Mesenchymal stem cell (in vitro differentiated cells and primary cell): Measurements from ENCODE around the gene CSTB.

Experiments used
- DNase-seq: peaks from one replicate; pipeline ENCODE4 v3.0.0-alpha.2; 2013
- H2AFZ ChIP-seq: one replicate; pipeline ENCODE4 v1.6.1; 2013; ENCODE audit warnings: low read depth, mild to moderate bottlenecking, control low read depth, inconsistent platforms, low read length, moderate library complexity
- H2AK5ac ChIP-seq: 2 replicates; pipeline ENCODE4 v1.6.1; 2013; ENCODE audit warnings: low read length, moderate library complexity, mild to moderate bottlenecking, inconsistent platforms; ENCODE audit not compliant: severe bottlenecking
- H2BK120ac ChIP-seq: one replicate; pipeline ENCODE4 v1.6.1; 2013; ENCODE audit warnings: low read depth, mild to moderate bottlenecking, inconsistent platforms, low read length, moderate library complexity
- H2BK12ac ChIP-seq, 2 experiments: one replicate each; pipeline ENCODE4 v1.6.1; 2013; ENCODE audit warnings: inconsistent platforms in 2 of 2, low read length in 2 of 2, mild to moderate bottlenecking in 2 of 2, moderate library complexity in 2 of 2, control low read depth in 1 of 2
- H2BK15ac ChIP-seq: one replicate; pipeline ENCODE4 v1.6.1; 2013; ENCODE audit warnings: mild to moderate bottlenecking, low read depth, inconsistent platforms; ENCODE audit not compliant: poor library complexity, severe bottlenecking
- H2BK5ac ChIP-seq: 2 replicates; pipeline ENCODE4 v1.6.1; 2013; ENCODE audit warnings: low read depth, mild to moderate bottlenecking, low read length, control low read depth, inconsistent platforms; ENCODE audit not compliant: poor library complexity, severe bottlenecking
- H3K14ac ChIP-seq, 2 experiments: one replicate each; pipeline ENCODE4 v1.6.1; 2013; ENCODE audit warnings: inconsistent platforms in 2 of 2, low read length in 2 of 2, control low read depth in 1 of 2, mild to moderate bottlenecking in 1 of 2, moderate library complexity in 1 of 2
- H3K18ac ChIP-seq, 2 experiments: one replicate each; pipeline ENCODE4 v1.6.1; 2013; ENCODE audit warnings: inconsistent platforms in 2 of 2, low read length in 2 of 2, control low read depth in 1 of 2, low read depth in 1 of 2, mild to moderate bottlenecking in 1 of 2
- H3K23ac ChIP-seq, 2 experiments: one replicate each; pipeline ENCODE4 v1.6.1; 2013; ENCODE audit warnings: inconsistent platforms in 2 of 2, low read length in 2 of 2, mild to moderate bottlenecking in 2 of 2, moderate library complexity in 2 of 2, control low read depth in 1 of 2
- H3K27ac ChIP-seq: 2 replicates; pipeline ENCODE4 v1.5.1; 2013; ENCODE audit warnings: mild to moderate bottlenecking, moderate library complexity, low read length, control low read depth, inconsistent platforms; ENCODE audit not compliant: poor library complexity, severe bottlenecking
- H3K27me3 ChIP-seq, 2 experiments: 2 replicates each; pipeline versions ENCODE4 v1.6.1 to v1.7.0; 2013; ENCODE audit warnings: low read length in 2 of 2, mild to moderate bottlenecking in 2 of 2, moderate library complexity in 2 of 2, control low read depth in 1 of 2, inconsistent platforms in 1 of 2; ENCODE audit not compliant: control insufficient read depth in 1 of 2, insufficient read depth in 1 of 2
- H3K36me3 ChIP-seq, 2 experiments: 2 replicates each; pipeline versions ENCODE4 v1.6.1 to v1.7.0; 2013; ENCODE audit warnings: low read length in 2 of 2, control low read depth in 1 of 2, inconsistent platforms in 1 of 2, low read depth in 1 of 2, mild to moderate bottlenecking in 1 of 2; ENCODE audit not compliant: insufficient read depth in 2 of 2, control insufficient read depth in 1 of 2
- H3K4ac ChIP-seq, 2 experiments: one replicate each; pipeline ENCODE4 v1.6.1; 2013; ENCODE audit warnings: inconsistent platforms in 2 of 2, low read length in 2 of 2, mild to moderate bottlenecking in 2 of 2, moderate library complexity in 2 of 2, control low read depth in 1 of 2, low read depth in 1 of 2
- H3K4me1 ChIP-seq: 2 replicates; pipeline ENCODE4 v1.6.1; 2013; ENCODE audit warnings: low read depth, low read length, control low read depth; ENCODE audit not compliant: control insufficient read depth, insufficient read depth
- H3K4me2 ChIP-seq: 2 replicates; pipeline ENCODE4 v1.6.1; 2013; ENCODE audit warnings: low read length, mild to moderate bottlenecking, inconsistent platforms; ENCODE audit not compliant: poor library complexity, severe bottlenecking
- H3K4me3 ChIP-seq, 2 experiments: 2 replicates each; pipeline versions ENCODE4 v1.5.1 to v1.7.0; 2013; ENCODE audit warnings: low read length in 2 of 2, mild to moderate bottlenecking in 2 of 2, control low read depth in 1 of 2, low read depth in 1 of 2; ENCODE audit not compliant: insufficient read depth in 1 of 2
- H3K79me1 ChIP-seq: replicated peaks from 2 replicates; pipeline ENCODE4 v1.6.1; 2013; ENCODE audit warnings: mild to moderate bottlenecking, control low read depth, low read length, inconsistent platforms; ENCODE audit not compliant: poor library complexity, severe bottlenecking
- H3K9ac ChIP-seq: 2 replicates; pipeline ENCODE4 v1.7.0; 2013; ENCODE audit warnings: mild to moderate bottlenecking, low read length, moderate library complexity
- H3K9me3 ChIP-seq: 2 replicates; pipeline ENCODE4 v1.7.0; 2013; ENCODE audit warnings: mild to moderate bottlenecking, low read length; ENCODE audit not compliant: control insufficient read depth
- H4K8ac ChIP-seq: one replicate; pipeline ENCODE4 v1.6.1; 2013; ENCODE audit warnings: inconsistent platforms, mild to moderate bottlenecking, low read length, moderate library complexity
- H4K91ac ChIP-seq: one replicate; pipeline ENCODE4 v1.6.1; 2013; ENCODE audit warnings: mild to moderate bottlenecking, low read length, inconsistent platforms
- WGBS: methylation state at CpG from one replicate; pipeline ENCODE4 v1.1.7; 2013; ENCODE audit warnings: mixed read lengths; 5-methylcytosine and 5-hydroxymethylcytosine counted together

The CSTB gene

GRCh38 chr21:43812139-43812821 lies 36.2 kb upstream of the CSTB start:
- Histone ChIP-seq H2BK5ac (no peak overlapping the region), H3K14ac (no peak overlapping the region), H3K36me3 (no peaks in the 10 kb centered on the region), H3K18ac (no peak overlapping the region), H4K8ac (peak overlapping the region; percentile 27), H3K27ac (no peak overlapping the region), H2BK120ac (no peak overlapping the region), H3K27me3 (peaks cover 4 to 25% of the 10 kb centered on the region in 2 experiments), H3K23ac (no peak overlapping the region), H4K91ac (no peak overlapping the region), H2AK5ac (no peak overlapping the region), H2AFZ (no peak overlapping the region), H2BK12ac (no peak overlapping the region), H2BK15ac (no peak overlapping the region), H3K4me3 (no peak overlapping the region), H3K9me3 (no peaks in the 10 kb centered on the region), H3K4ac (no peak overlapping the region), H3K4me2 (no peak overlapping the region), H3K9ac (no peak overlapping the region), H3K79me1 (no peaks in the 10 kb centered on the region), H3K4me1 (peaks cover 7% of the 10 kb centered on the region)
- DNase-seq: no peak
- WGBS: 83% methylated on average over 27 of the region's 27 CpGs

GRCh38 chr21:43811262-43812105 lies 35.4 kb upstream of the CSTB start:
- peaks cover 4 to 25% of the 10 kb centered on the region in 2 experiments for H3K27me3 ChIP-seq
- no peak overlapping the region for H3K4me2 ChIP-seq
- no peak overlapping the region for H3K4me3 ChIP-seq
- WGBS: 80% methylated on average over 24 of the region's 24 CpGs
- H3K9me3 ChIP-seq: no peaks in the 10 kb centered on the region
- H3K4ac ChIP-seq: no peak overlapping the region
- H2BK15ac ChIP-seq: no peak overlapping the region
- H3K9ac ChIP-seq: peak overlapping the region; percentile 33
- H3K79me1 ChIP-seq: no peaks in the 10 kb centered on the region
- no peak overlapping the region for H2BK12ac ChIP-seq
- H2AFZ ChIP-seq: no peak overlapping the region
- H4K91ac ChIP-seq: peak overlapping the region; percentile 67
- no peak overlapping the region for H2AK5ac ChIP-seq
- no peak overlapping the region for H2BK5ac ChIP-seq
- H3K14ac ChIP-seq: no peak overlapping the region
- H4K8ac ChIP-seq: no peak overlapping the region
- DNase-seq: no peak
- peaks cover 6% of the 10 kb centered on the region for H3K4me1 ChIP-seq
- no peak overlapping the region for H3K18ac ChIP-seq
- no peak overlapping the region for H3K27ac ChIP-seq
- peaks cover 2 to 3% of the 10 kb centered on the region in 2 experiments for H3K36me3 ChIP-seq
- H2BK120ac ChIP-seq: no peak overlapping the region
- H3K23ac ChIP-seq: no peak overlapping the region

GRCh38 chr21:43810505-43811261 lies 34.6 kb upstream of the CSTB start:
- H2AK5ac ChIP-seq: no peak overlapping the region
- no peak overlapping the region for H3K27ac ChIP-seq
- H2BK12ac ChIP-seq: no peak overlapping the region
- H2AFZ ChIP-seq: no peak overlapping the region
- peak overlapping the region; percentile 33 for H3K9ac ChIP-seq
- H3K14ac ChIP-seq: no peak overlapping the region
- H4K91ac ChIP-seq: peak overlapping the region; percentile 67
- H2BK5ac ChIP-seq: no peak overlapping the region
- no peaks in the 10 kb centered on the region for H3K9me3 ChIP-seq
- no peak overlapping the region for H3K4me3 ChIP-seq
- peaks cover 9 to 11% of the 10 kb centered on the region in 2 experiments for H3K36me3 ChIP-seq
- no peaks in the 10 kb centered on the region for H3K79me1 ChIP-seq
- no peak overlapping the region for H3K18ac ChIP-seq
- H4K8ac ChIP-seq: no peak overlapping the region
- no peak overlapping the region for H2BK15ac ChIP-seq
- DNase-seq: peak; percentile 64
- H3K4me2 ChIP-seq: peak overlapping the region; percentile 36
- H2BK120ac ChIP-seq: no peak overlapping the region
- H3K23ac ChIP-seq: no peak overlapping the region
- peaks cover 4 to 25% of the 10 kb centered on the region in 2 experiments for H3K27me3 ChIP-seq
- H3K4ac ChIP-seq: no peak overlapping the region
- WGBS: 7% methylated on average over 13 of the region's 23 CpGs
- H3K4me1 ChIP-seq: peaks cover 6% of the 10 kb centered on the region
